A673 (cell line): ENCODE data around the gene SGCD.

Experiments used
- CTCF ChIP-seq: fragments of 300-800, 200-600 bp; sonication (generic); conservative IDR thresholded peaks from 2 replicates; pipeline ENCODE4 v1.5.1; 2017; ENCODE audit warnings: low read depth, mild to moderate bottlenecking, antibody characterized with exemption, low read length, moderate library complexity, mixed read lengths
- EZH2 ChIP-seq: fragments of 200-600 bp; sonication (generic); IDR thresholded peaks from 2 replicates; pipeline ENCODE4 v1.6.1; 2017; ENCODE audit warnings: borderline replicate concordance, low read depth, mild to moderate bottlenecking, mixed read lengths, antibody characterized with exemption, low read length; ENCODE audit not compliant: poor library complexity, severe bottlenecking

- TF ChIP-seq CTCF: no peak
- no peak for TF ChIP-seq EZH2
Observed at GRCh38 chr5:156803404-156803803, 476.4 kb downstream of the SGCD start.
